WTC11 (cell line): ENCODE measurements around the gene KCNT2. TPM values are rescaled to one million over a fixed set of nuclear protein-coding genes. Genes with fewer than 3 reads are reported as not detected.

Experiments used
- ATAC-seq: fragments of 200-7000 bp; cut with Tn5 transposase; 2 replicates; pipeline ENCODE4 v1.10.0; 2021; ENCODE audit warnings: mild to moderate bottlenecking, moderate library complexity
- CTCF ChIA-PET: fragments of 300-600 bp; sonication (Branson Sonifier 250); formaldehyde crosslinking; loops from one replicate; lab custom pipeline; 2021; ENCODE audit warnings: antibody characterized with exemption; lab: Charles Lee
- POLR2A ChIA-PET: fragments of 350-600 bp; sonication (Branson Sonifier 250); formaldehyde crosslinking; loops from one replicate; lab custom pipeline; 2021; ENCODE audit warnings: antibody characterized with exemption; lab: Charles Lee
- DNase-seq: peaks from one replicate; pipeline ENCODE4 v3.0.0; 2021; ENCODE audit warnings: low spot score
- H3K27ac Mint-ChIP-seq: 2 replicates; pipeline ENCODE4 v1.8.0; 2021; ENCODE audit warnings: mixed read lengths
- H3K27me3 Mint-ChIP-seq: 2 replicates; pipeline ENCODE4 v1.8.0; 2021; ENCODE audit warnings: low read depth, mild to moderate bottlenecking, moderate library complexity, mixed read lengths
- H3K36me3 Mint-ChIP-seq: 2 replicates; pipeline ENCODE4 v1.8.0; 2021; ENCODE audit warnings: mixed read lengths
- H3K4me1 Mint-ChIP-seq: 2 replicates; pipeline ENCODE4 v1.8.0; 2022; ENCODE audit warnings: mixed read lengths
- H3K4me3 Mint-ChIP-seq: 2 replicates; pipeline ENCODE4 v1.8.0; 2021; ENCODE audit warnings: mild to moderate bottlenecking, moderate library complexity, mixed read lengths
- H3K9me3 Mint-ChIP-seq: 2 replicates; pipeline ENCODE4 v1.8.0; 2021; ENCODE audit warnings: mixed read lengths
- ATF1 ChIP-seq: sonication (generic); formaldehyde crosslinking; IDR thresholded peaks from 2 replicates; pipeline ENCODE4 v1.8.1; 2023; ENCODE audit warnings: mild to moderate bottlenecking, moderate library complexity, missing genetic modification reagents
- CREM ChIP-seq: sonication (generic); formaldehyde crosslinking; IDR thresholded peaks from 2 replicates; pipeline ENCODE4 v1.8.1; 2022; ENCODE audit warnings: mild to moderate bottlenecking, missing genetic modification reagents, moderate library complexity
- FOXJ3 ChIP-seq: sonication (generic); formaldehyde crosslinking; IDR thresholded peaks from 2 replicates; pipeline ENCODE4 v1.9.0; 2021; ENCODE audit warnings: missing genetic modification reagents, mild to moderate bottlenecking, borderline replicate concordance
- FOXK1 ChIP-seq: sonication (generic); formaldehyde crosslinking; IDR thresholded peaks from 2 replicates; pipeline ENCODE4 v1.8.0; 2022; ENCODE audit warnings: mild to moderate bottlenecking, moderate library complexity, missing genetic modification reagents
- HMGXB4 ChIP-seq: sonication (generic); formaldehyde crosslinking; IDR thresholded peaks from 2 replicates; pipeline ENCODE4 v1.8.1; 2023; ENCODE audit warnings: mild to moderate bottlenecking, moderate library complexity, missing genetic modification reagents
- IRF2 ChIP-seq: sonication (generic); formaldehyde crosslinking; IDR thresholded peaks from 2 replicates; pipeline ENCODE4 v1.8.0; 2022; ENCODE audit warnings: low read depth, missing genetic modification reagents, borderline replicate concordance
- JAZF1 ChIP-seq: fragments of 250-450 bp; sonication (Bioruptor Pico); IDR thresholded peaks from 2 replicates; pipeline ENCODE4 v1.9.0; 2021; ENCODE audit warnings: moderate library complexity, mild to moderate bottlenecking, inconsistent platforms
- JUN ChIP-seq: sonication (generic); formaldehyde crosslinking; IDR thresholded peaks from 2 replicates; pipeline ENCODE4 v1.8.0; 2023; ENCODE audit warnings: mild to moderate bottlenecking, missing genetic modification reagents
- KAT7 ChIP-seq: sonication (generic); formaldehyde crosslinking; IDR thresholded peaks from 2 replicates; pipeline ENCODE4 v1.8.1; 2023; ENCODE audit warnings: missing genetic modification reagents, mild to moderate bottlenecking, borderline replicate concordance
- PRRX2 ChIP-seq: fragments of 250-450 bp; sonication (Bioruptor Pico); IDR thresholded peaks from 2 replicates; pipeline ENCODE4 v1.8.0; 2021; ENCODE audit warnings: mild to moderate bottlenecking
- RELA ChIP-seq: sonication (generic); formaldehyde crosslinking; IDR thresholded peaks from 2 replicates; pipeline ENCODE4 v1.8.1; 2022; ENCODE audit warnings: missing genetic modification reagents, mild to moderate bottlenecking, borderline replicate concordance
- SMAD3 ChIP-seq: sonication (generic); formaldehyde crosslinking; IDR thresholded peaks from 2 replicates; pipeline ENCODE4 v1.8.0; 2022; ENCODE audit warnings: missing genetic modification reagents, mild to moderate bottlenecking, borderline replicate concordance
- TCF7 ChIP-seq: sonication (generic); formaldehyde crosslinking; IDR thresholded peaks from 2 replicates; pipeline ENCODE4 v1.8.0; 2022; ENCODE audit warnings: mild to moderate bottlenecking, low read depth, missing genetic modification reagents, moderate library complexity
- TP53 ChIP-seq: sonication (generic); formaldehyde crosslinking; IDR thresholded peaks from 2 replicates; pipeline ENCODE4 v1.8.1; 2023; ENCODE audit warnings: mild to moderate bottlenecking, missing genetic modification reagents
- ZBTB21 ChIP-seq: sonication (generic); formaldehyde crosslinking; IDR thresholded peaks from 2 replicates; pipeline ENCODE4 v1.8.1; 2023; ENCODE audit warnings: mild to moderate bottlenecking, missing genetic modification reagents, borderline replicate concordance
- ZBTB43 ChIP-seq: sonication (generic); formaldehyde crosslinking; IDR thresholded peaks from 2 replicates; pipeline ENCODE4 v1.8.1; 2023; ENCODE audit warnings: mild to moderate bottlenecking, missing genetic modification reagents
- ZNF138 ChIP-seq: sonication (generic); formaldehyde crosslinking; conservative IDR thresholded peaks from 2 replicates; pipeline ENCODE4 v1.8.1; 2022; ENCODE audit warnings: mild to moderate bottlenecking, moderate library complexity, missing genetic modification reagents
- ZNF423 ChIP-seq: fragments of 250-450 bp; sonication (Bioruptor Pico); IDR thresholded peaks from 2 replicates; pipeline ENCODE4 v2.1.2; 2022; ENCODE audit warnings: mild to moderate bottlenecking, moderate library complexity
- ZNF671 ChIP-seq: fragments of 250-450 bp; sonication (Bioruptor Pico); IDR thresholded peaks from 2 replicates; pipeline ENCODE4 v1.8.0; 2021; ENCODE audit warnings: mild to moderate bottlenecking
- total RNA-seq: library from RNA; stranded (reverse); gene quantifications from 3 replicates; pipeline ENCODE4 v1.2.3, GENCODE V29; 2021
- TF ChIP-seq, protein P1 (sequence below): fragments of 250-450 bp; sonication (Bioruptor Pico); IDR thresholded peaks from 2 replicates; pipeline ENCODE4 v1.9.0; 2021; ENCODE audit warnings: mild to moderate bottlenecking
- TF ChIP-seq, protein P2 (sequence below): sonication (generic); formaldehyde crosslinking; IDR thresholded peaks from 2 replicates; pipeline ENCODE4 v1.8.1; 2022; ENCODE audit warnings: low read depth, missing genetic modification reagents, borderline replicate concordance
- TF ChIP-seq, protein P3 (sequence below): sonication (generic); formaldehyde crosslinking; IDR thresholded peaks from 2 replicates; pipeline ENCODE4 v1.8.0; 2022; ENCODE audit warnings: mild to moderate bottlenecking, missing genetic modification reagents

The KCNT2 gene
- total RNA-seq, 1 experiment from 2014 or later = 11.6 TPM

DNA sequence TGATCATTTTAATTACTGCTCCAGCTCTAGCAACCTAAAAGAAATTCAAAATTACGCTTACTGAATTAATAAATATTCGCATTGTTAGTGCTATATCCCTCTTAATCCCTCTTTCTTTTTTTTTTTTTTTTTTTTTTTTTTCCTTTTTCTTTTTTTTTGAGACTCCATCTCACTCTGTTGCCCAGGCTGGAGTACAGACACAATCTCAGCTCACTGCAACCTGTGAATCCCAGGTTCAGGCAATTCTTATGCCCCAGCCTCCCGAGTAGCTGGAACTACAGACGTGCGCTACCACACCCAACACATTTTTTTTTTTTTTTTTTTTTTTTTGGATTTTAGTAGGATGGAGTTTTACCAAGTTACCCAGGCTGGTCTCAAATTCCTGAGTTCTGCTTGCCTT, 157.1 kb downstream of the KCNT2 start:
- TF ChIP-seq, protein P1, sequence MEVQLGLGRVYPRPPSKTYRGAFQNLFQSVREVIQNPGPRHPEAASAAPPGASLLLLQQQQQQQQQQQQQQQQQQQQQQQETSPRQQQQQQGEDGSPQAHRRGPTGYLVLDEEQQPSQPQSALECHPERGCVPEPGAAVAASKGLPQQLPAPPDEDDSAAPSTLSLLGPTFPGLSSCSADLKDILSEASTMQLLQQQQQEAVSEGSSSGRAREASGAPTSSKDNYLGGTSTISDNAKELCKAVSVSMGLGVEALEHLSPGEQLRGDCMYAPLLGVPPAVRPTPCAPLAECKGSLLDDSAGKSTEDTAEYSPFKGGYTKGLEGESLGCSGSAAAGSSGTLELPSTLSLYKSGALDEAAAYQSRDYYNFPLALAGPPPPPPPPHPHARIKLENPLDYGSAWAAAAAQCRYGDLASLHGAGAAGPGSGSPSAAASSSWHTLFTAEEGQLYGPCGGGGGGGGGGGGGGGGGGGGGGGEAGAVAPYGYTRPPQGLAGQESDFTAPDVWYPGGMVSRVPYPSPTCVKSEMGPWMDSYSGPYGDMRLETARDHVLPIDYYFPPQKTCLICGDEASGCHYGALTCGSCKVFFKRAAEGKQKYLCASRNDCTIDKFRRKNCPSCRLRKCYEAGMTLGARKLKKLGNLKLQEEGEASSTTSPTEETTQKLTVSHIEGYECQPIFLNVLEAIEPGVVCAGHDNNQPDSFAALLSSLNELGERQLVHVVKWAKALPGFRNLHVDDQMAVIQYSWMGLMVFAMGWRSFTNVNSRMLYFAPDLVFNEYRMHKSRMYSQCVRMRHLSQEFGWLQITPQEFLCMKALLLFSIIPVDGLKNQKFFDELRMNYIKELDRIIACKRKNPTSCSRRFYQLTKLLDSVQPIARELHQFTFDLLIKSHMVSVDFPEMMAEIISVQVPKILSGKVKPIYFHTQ = no peak
- TF ChIP-seq TP53 (no peak), PRRX2 (CRISPR knock-in tag) (no peak), ZNF671 (CRISPR knock-in tag) (no peak), FOXK1 (CRISPR knock-in tag) (no peak), ZBTB43 (CRISPR knock-in tag) (no peak), IRF2 (CRISPR knock-in tag) (no peak), ZBTB21 (CRISPR knock-in tag) (no peak), RELA (CRISPR knock-in tag) (no peak), ATF1 (CRISPR knock-in tag) (no peak), JUN (no peak), KAT7 (CRISPR knock-in tag) (no peak), ZNF138 (CRISPR knock-in tag) (no peak), ZNF423 (CRISPR knock-in tag) (no peak), CREM (CRISPR knock-in tag) (no peak)
- TF ChIP-seq, protein P2, sequence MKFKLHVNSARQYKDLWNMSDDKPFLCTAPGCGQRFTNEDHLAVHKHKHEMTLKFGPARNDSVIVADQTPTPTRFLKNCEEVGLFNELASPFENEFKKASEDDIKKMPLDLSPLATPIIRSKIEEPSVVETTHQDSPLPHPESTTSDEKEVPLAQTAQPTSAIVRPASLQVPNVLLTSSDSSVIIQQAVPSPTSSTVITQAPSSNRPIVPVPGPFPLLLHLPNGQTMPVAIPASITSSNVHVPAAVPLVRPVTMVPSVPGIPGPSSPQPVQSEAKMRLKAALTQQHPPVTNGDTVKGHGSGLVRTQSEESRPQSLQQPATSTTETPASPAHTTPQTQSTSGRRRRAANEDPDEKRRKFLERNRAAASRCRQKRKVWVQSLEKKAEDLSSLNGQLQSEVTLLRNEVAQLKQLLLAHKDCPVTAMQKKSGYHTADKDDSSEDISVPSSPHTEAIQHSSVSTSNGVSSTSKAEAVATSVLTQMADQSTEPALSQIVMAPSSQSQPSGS (CRISPR knock-in tag) = no peak
- no peak for DNase-seq
- H3K9me3 Mint-ChIP-seq = no peaks in the 10 kb centered on the region
- peaks cover 47% of the 10 kb centered on the region for H3K4me1 Mint-ChIP-seq
- H3K36me3 Mint-ChIP-seq = no peaks in the 10 kb centered on the region
- no peaks in the 10 kb centered on the region for H3K27me3 Mint-ChIP-seq
- H3K4me3 Mint-ChIP-seq = no peak overlapping the region
- ATAC-seq = peak; percentile 37
- ChIA-PET CTCF (interaction anchor here (0.6 to 1.2 kb wide), 4 partner anchors 9 to 303 kb away, joined by 4 read pairs; no protein-coding TSS in a partner anchor), POLR2A (interaction anchor here (0.6 to 0.7 kb wide), 2 partner anchors 20 to 507 kb away, joined by 3 to 7 read pairs; no protein-coding TSS in a partner anchor)
- no peak overlapping the region; the same call in 1 of the 2 replicates for H3K27ac Mint-ChIP-seq

DNA sequence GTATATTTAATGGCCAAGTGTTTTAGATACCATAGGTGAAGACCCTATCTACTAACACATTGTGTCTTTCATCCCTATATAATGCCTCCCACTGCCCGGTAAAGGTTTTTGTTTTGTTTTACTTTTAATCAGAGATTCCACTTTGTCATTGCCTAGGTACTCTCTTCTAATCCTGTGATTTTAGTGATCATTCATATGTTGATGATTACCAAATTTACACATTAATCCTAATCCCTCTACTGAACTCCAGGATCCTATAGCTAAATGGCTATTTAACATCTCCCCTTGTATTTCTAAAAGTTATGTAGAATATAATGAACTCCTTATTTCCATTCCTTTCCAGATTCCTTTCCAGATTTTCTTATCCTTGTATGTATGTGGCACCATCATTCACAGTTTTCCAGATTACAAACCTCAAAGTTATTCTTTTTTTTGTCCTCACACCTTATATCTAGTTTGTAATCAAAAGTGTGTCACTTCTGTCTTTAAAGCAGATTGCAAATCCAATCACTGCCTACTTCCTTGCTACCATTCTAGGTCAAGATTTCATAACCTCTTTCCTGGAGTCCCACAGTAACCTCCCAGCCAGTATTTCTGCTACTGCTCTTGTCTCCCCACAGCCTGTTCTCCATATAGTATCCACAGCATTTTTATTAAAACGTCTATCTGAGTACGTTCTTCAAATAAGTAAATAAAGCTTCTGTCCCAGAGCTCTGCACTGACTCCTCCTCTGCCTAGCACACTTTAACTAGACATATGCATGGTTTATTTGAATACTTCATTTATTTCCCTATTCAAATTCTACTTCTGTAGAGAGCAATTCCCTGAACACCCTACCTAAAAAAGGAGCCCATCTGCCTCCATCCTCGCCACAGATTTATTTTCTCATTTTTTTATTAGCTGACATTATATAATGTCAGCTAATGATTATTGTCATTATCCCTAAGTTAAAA, 157.8 kb downstream of the KCNT2 start:
- peak; percentile 60 for ATAC-seq
- POLR2A ChIA-PET = interaction anchor here (0.6 to 0.7 kb wide), 2 partner anchors 20 to 507 kb away, joined by 3 to 7 read pairs; no protein-coding TSS in a partner anchor
- Mint-ChIP-seq H3K36me3 (no peaks in the 10 kb centered on the region), H3K9me3 (no peaks in the 10 kb centered on the region), H3K4me1 (peaks cover 42% of the 10 kb centered on the region), H3K4me3 (no peak overlapping the region; the same call in 1 of the 2 replicates), H3K27me3 (no peaks in the 10 kb centered on the region), H3K27ac (peak overlapping the region; percentile 58)
- CTCF ChIA-PET = interaction anchor here (0.7 to 1.2 kb wide), 3 partner anchors 9 to 302 kb away, joined by 4 read pairs; no protein-coding TSS in a partner anchor
- DNase-seq = no peak
- TF ChIP-seq TCF7 (CRISPR knock-in tag) = no peak
- TF ChIP-seq FOXJ3 (CRISPR knock-in tag) = no peak
- TF ChIP-seq, protein P1 = no peak
- TF ChIP-seq JAZF1 = no peak
- no peak for TF ChIP-seq SMAD3 (CRISPR knock-in tag)
- TF ChIP-seq HMGXB4 (CRISPR knock-in tag) = no peak
- TF ChIP-seq, protein P3, sequence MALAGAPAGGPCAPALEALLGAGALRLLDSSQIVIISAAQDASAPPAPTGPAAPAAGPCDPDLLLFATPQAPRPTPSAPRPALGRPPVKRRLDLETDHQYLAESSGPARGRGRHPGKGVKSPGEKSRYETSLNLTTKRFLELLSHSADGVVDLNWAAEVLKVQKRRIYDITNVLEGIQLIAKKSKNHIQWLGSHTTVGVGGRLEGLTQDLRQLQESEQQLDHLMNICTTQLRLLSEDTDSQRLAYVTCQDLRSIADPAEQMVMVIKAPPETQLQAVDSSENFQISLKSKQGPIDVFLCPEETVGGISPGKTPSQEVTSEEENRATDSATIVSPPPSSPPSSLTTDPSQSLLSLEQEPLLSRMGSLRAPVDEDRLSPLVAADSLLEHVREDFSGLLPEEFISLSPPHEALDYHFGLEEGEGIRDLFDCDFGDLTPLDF (CRISPR knock-in tag) = no peak
